HEK293 (cell line): ENCODE data around the gene TAF15.

ENCODE experiments used
- BCL11B ChIP-seq: fragments of 450-650 bp; formaldehyde crosslinking; IDR thresholded peaks from 2 replicates; pipeline ENCODE4 v1.5.1; 2016; ENCODE audit warnings: low read depth, missing biosample characterization, missing genetic modification characterization
- ZNF174 ChIP-seq: fragments of 450-650 bp; formaldehyde crosslinking; IDR thresholded peaks from 2 replicates; pipeline ENCODE4 v1.5.0; 2017; ENCODE audit warnings: missing biosample characterization, mild to moderate bottlenecking, missing genetic modification characterization
- ZSCAN23 ChIP-seq: fragments of 450-650 bp; formaldehyde crosslinking; IDR thresholded peaks from 2 replicates; pipeline ENCODE4 v1.5.1; 2016; ENCODE audit warnings: missing biosample characterization, missing genetic modification characterization
- ZXDB ChIP-seq: fragments of 450-650 bp; formaldehyde crosslinking; IDR thresholded peaks from 2 replicates; pipeline ENCODE4 v1.5.1; 2016; ENCODE audit warnings: missing biosample characterization, missing genetic modification characterization

Gene TAF15

GRCh38 chr17:35895636-35896587 is 86.6 kb downstream of the TAF15 start (continued):
- TF ChIP-seq ZNF174 (no peak), BCL11B (no peak), ZSCAN23 (no peak), ZXDB (no peak)
